Gastrocnemius medialis (tissue), 4 donors: ENCODE measurements around the gene TAGAP.

Experiments used
- POLR2A ChIP-seq, 2 donors: fragments of 450-650 bp; IDR thresholded peaks; one replicate each; pipeline ENCODE4 v1.6.1; 2017; ENCODE audit warnings: antibody characterized with exemption in 2 of 2, mild to moderate bottlenecking in 2 of 2, moderate library complexity in 2 of 2
- TF ChIP-seq, protein P1 (sequence below), 5 experiments: fragments of 450-650 bp in 3 of 5; fragments of 200-600 bp in 2 of 5; sonication (generic) in 2 of 5; IDR thresholded peaks in 4 of 5; conservative IDR thresholded peaks in 1 of 5; 1 replicate in 4 of 5; 2 replicates in 1 of 5; pipeline ENCODE4 v1.5.1; 2016 to 2019; ENCODE audit warnings: antibody characterized with exemption in 5 of 5, mild to moderate bottlenecking in 3 of 5, moderate library complexity in 3 of 5

DNA sequence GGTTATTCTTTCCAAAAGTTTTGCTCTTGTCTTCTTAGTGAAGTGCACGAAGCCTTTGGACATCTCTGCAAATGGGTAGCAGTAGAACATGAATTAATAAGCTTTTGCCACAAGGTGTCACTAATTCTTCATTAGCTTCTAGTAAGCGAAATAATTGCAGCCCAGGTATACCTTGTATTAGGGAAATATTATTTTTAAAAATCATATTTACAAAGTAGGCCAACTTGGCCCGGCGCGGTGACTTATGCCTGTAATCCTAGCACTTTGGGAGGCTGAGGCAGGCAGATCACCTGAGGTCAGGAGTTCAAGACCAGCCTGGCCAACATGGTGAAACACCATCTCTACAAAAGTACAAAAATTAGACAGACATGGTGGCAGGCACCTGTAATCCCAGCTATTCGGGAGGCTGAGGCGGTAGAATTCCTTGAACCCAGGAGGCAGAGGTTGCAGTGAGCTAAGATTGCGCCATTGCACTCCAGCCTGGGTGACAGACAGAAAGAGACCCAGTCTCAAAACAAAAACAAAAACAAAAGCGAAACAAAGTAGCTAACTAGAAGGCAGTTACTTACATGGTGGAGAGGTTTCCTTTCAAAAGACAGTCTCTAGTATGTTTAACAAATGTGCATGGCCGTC lies 36.0 kb downstream of the TAGAP start:
- TF ChIP-seq, protein P1, sequence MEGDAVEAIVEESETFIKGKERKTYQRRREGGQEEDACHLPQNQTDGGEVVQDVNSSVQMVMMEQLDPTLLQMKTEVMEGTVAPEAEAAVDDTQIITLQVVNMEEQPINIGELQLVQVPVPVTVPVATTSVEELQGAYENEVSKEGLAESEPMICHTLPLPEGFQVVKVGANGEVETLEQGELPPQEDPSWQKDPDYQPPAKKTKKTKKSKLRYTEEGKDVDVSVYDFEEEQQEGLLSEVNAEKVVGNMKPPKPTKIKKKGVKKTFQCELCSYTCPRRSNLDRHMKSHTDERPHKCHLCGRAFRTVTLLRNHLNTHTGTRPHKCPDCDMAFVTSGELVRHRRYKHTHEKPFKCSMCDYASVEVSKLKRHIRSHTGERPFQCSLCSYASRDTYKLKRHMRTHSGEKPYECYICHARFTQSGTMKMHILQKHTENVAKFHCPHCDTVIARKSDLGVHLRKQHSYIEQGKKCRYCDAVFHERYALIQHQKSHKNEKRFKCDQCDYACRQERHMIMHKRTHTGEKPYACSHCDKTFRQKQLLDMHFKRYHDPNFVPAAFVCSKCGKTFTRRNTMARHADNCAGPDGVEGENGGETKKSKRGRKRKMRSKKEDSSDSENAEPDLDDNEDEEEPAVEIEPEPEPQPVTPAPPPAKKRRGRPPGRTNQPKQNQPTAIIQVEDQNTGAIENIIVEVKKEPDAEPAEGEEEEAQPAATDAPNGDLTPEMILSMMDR (IDR thresholded peaks at IDR 0.05 in 4 of 5, conservative IDR thresholded peaks at IDR 0.05 in 1 of 5), result peak in 2 of 5 experiments; percentile 27 to 29
- TF ChIP-seq POLR2A (IDR thresholded peaks at IDR 0.05), result no peak
